Skeletal muscle tissue (tissue), 4 donors: Measurements from ENCODE around the gene TARS2. TPM values are rescaled to one million over a fixed set of nuclear protein-coding genes. Genes with fewer than 3 reads are reported as not detected.

Experiments
- H3K27ac ChIP-seq: one replicate; pipeline ENCODE4 v1.7.0; 2013; ENCODE audit warnings: mild to moderate bottlenecking, low read depth, low read length, inconsistent platforms
- H3K27me3 ChIP-seq, 3 donors: one replicate each; pipeline ENCODE4 v1.7.0; 2013; ENCODE audit warnings: low read length in 3 of 3; ENCODE audit not compliant: control insufficient read depth in 3 of 3, insufficient read depth in 3 of 3
- H3K36me3 ChIP-seq, 3 donors: one replicate each; pipeline ENCODE4 v1.7.0; 2013; ENCODE audit warnings: low read length in 3 of 3; ENCODE audit not compliant: control insufficient read depth in 3 of 3, insufficient read depth in 3 of 3
- H3K4me1 ChIP-seq, 3 donors: one replicate each; pipeline ENCODE4 v1.7.0; 2013; ENCODE audit warnings: low read length in 3 of 3, mild to moderate bottlenecking in 3 of 3; ENCODE audit not compliant: control insufficient read depth in 3 of 3, insufficient read depth in 3 of 3
- H3K4me3 ChIP-seq, 3 donors: one replicate each; pipeline ENCODE4 v1.7.0; 2013; ENCODE audit warnings: low read length in 3 of 3
- H3K9ac ChIP-seq, 3 donors: one replicate each; pipeline ENCODE4 v1.7.0; 2013; ENCODE audit warnings: low read length in 3 of 3, mild to moderate bottlenecking in 3 of 3, moderate library complexity in 2 of 3, low read depth in 1 of 3
- H3K9me3 ChIP-seq, 3 donors: one replicate each; pipeline ENCODE4 v1.7.0; 2013; ENCODE audit warnings: low read length in 3 of 3; ENCODE audit not compliant: control insufficient read depth in 3 of 3
- total RNA-seq: library from RNA; depleted of rRNA; stranded (reverse); fragments of >200 nt; gene quantifications from one replicate; pipeline ENCODE4 v1.2.3, GENCODE V29; 2014
- donor health status: Osteomylitis.

Gene TARS2
- total RNA-seq, 1 donor from 2014 or later = 21.4 TPM

- H3K36me3 ChIP-seq = no peaks in the 10 kb centered on the region
- no peak overlapping the region for H3K4me3 ChIP-seq
- H3K27ac ChIP-seq = peak overlapping the region; percentile 47
- peak overlapping the region in 2 of 3 donors; percentile 2 to 25 for H3K9ac ChIP-seq
- H3K4me1 ChIP-seq = peaks cover 29 to 53% (median 32%) of the 10 kb centered on the region in 3 donors
- no peaks in the 10 kb centered on the region for H3K27me3 ChIP-seq
- H3K9me3 ChIP-seq = no peaks in the 10 kb centered on the region
These were observed 46.8 kb downstream of the TARS2 start for GRCh38 chr1:150534002-150534401.

DNA sequence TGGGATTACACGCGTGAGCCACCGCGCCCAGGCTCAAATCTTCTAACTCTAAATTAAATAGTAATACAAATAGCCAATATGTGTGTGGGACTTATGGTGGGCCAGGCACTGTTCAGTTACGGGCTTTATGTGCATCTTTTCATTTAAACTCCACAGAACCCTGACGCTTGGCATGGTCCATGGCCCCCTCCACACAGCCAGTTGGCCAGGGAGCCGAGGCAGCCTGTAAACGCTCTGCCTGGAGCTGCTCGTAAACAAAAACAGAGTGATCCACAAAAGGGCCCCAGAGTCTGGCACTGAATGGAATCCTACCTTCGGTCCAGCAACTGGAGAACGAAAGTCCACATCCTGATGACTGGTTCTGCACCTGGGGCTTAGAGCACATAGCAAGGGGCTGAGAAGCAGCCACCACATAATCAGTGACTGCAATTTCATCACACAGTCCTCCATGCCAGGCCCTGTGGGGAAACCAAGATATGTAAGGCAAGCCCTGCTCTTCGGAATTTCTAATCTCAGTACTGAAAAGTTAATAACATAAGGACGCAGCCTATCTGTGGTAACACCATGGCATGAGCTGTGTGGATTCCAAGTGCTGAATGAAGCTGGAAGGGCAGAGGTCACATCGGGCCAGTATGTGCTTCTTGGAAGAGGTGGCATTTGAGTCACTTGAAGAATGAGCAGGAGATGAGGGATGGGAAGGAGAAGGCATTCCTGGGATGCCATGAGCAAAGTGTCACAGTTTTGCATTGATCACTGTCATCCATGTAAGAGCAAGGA, 48.5 kb downstream of the TARS2 start:
- Histone ChIP-seq H3K27me3 (no peaks in the 10 kb centered on the region), H3K4me1 (peaks cover 29 to 53% (median 31%) of the 10 kb centered on the region in 3 donors), H3K27ac (peak overlapping the region; percentile 78), H3K9ac (peak overlapping the region; percentile 23 to 57 (median 45)), H3K9me3 (no peaks in the 10 kb centered on the region), H3K4me3 (peak overlapping the region in 2 of 3 donors; percentile 0 to 17), H3K36me3 (no peaks in the 10 kb centered on the region)

GRCh38 chr1:150536836-150537731, 49.9 kb downstream of the TARS2 start:
- H3K27ac ChIP-seq = peak overlapping the region; percentile 58
- peaks cover 29 to 49% (median 30%) of the 10 kb centered on the region in 3 donors for H3K4me1 ChIP-seq
- H3K9ac ChIP-seq = no peak overlapping the region
- no peaks in the 10 kb centered on the region for H3K36me3 ChIP-seq
- H3K4me3 ChIP-seq = no peak overlapping the region
- no peaks in the 10 kb centered on the region for H3K27me3 ChIP-seq
- H3K9me3 ChIP-seq = no peaks in the 10 kb centered on the region

DNA sequence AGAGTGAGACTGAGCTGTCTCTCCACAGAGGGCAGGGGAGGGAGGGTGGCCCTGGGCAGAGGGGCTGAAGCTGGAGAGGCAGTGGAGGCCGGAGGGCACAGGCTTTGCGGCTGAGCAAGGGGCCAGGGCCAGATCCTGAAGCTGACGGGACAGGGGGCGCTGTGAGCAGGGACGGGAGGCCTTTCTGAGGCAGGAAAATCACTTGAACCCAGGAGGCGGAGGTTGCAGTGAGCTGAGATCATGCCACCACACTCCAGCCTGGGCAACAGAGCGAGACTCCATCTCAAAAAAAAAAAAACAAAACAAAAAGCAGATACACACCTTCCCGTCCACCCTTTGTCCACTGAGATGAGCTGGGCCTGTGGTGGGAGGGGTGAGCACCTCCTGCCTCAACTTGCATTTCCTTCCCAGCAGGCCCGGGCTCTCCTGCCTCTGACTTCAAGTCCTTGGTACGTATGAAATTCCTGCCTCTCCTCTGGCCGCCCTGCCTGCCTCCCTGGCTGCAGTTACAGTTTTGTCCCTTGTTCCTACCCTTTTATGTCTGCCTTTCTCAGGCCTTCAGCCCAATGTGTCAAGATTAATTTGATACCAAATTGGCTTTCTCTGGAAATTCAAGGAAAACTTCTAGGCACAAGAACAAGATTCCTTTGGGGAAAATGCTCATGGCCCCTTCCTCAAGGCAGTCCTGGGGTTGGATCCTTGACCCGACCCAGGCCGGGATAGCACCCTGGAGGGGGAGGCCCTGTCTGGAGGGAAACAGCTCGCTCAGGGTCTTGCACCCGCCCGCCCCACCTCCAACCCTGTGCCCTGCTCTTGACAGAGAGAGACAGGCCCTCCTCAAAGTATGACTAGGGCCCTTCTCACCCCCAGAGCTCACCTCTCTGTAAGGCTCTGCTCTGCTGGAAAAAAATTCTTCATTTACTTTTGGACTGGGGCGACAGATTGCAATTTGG, 50.8 kb downstream of the TARS2 start:
- Histone ChIP-seq H3K4me3 (no peak overlapping the region), H3K9me3 (no peaks in the 10 kb centered on the region), H3K4me1 (peaks cover 21 to 40% (median 23%) of the 10 kb centered on the region in 3 donors), H3K9ac (peak overlapping the region in 1 of 3 donors; percentile 16), H3K36me3 (no peaks in the 10 kb centered on the region), H3K27me3 (no peaks in the 10 kb centered on the region), H3K27ac (peak overlapping the region; percentile 58)

DNA sequence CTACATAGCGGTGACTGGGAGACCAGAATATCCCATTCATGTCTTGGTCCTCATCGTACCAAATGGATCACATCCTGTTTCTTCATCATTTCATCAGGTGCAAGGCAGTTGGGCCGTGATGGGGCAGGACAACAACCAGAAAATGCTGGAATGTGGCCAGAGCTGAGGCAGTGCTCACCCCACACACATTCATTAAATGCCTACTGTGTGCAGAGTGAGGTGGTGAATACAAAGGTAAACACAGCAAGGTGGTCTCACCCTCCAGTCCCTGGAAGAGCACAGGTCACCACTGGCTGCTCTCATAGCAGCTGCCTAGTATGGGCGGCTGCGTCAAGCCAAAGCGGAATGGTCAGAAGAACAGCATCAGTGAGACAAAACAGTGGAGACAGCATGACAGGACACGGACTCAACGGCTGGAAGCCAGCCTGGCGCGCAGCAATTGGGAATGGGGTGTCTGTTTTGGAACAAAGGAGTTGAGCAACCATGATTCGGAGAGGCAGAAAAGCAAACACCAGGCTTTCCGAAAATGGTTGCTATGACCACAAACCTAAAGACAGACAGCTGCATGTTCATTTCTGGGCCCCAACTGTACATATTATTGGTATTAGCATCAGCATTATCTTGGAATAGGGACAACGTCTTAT, 56.4 kb downstream of the TARS2 start:
- Histone ChIP-seq H3K4me3 (peak overlapping the region in 1 of 3 donors; percentile 31), H3K9me3 (no peaks in the 10 kb centered on the region), H3K4me1 (peaks cover 7 to 9% (median 8%) of the 10 kb centered on the region in 3 donors), H3K27ac (peak overlapping the region; percentile 36), H3K36me3 (no peaks in the 10 kb centered on the region), H3K9ac (no peak overlapping the region), H3K27me3 (peaks cover 0 to 4% (median 0%) of the 10 kb centered on the region in 3 donors)

GRCh38 chr1:150544204-150544603, 57.0 kb downstream of the TARS2 start:
- H3K27ac ChIP-seq = peak overlapping the region; percentile 36
- H3K27me3 ChIP-seq = peaks cover 0 to 4% (median 0%) of the 10 kb centered on the region in 3 donors
- peak overlapping the region in 1 of 3 donors; percentile 30 for H3K4me3 ChIP-seq
- H3K9me3 ChIP-seq = no peaks in the 10 kb centered on the region
- no peaks in the 10 kb centered on the region for H3K36me3 ChIP-seq
- no peak overlapping the region for H3K9ac ChIP-seq
- H3K4me1 ChIP-seq = peaks cover 7 to 11% (median 8%) of the 10 kb centered on the region in 3 donors

GRCh38 chr1:150545486-150546032, 58.3 kb downstream of the TARS2 start:
- Histone ChIP-seq H3K27ac (no peak overlapping the region), H3K4me3 (no peak overlapping the region), H3K9ac (no peak overlapping the region), H3K4me1 (peaks cover 14 to 21% (median 19%) of the 10 kb centered on the region in 3 donors), H3K9me3 (no peaks in the 10 kb centered on the region), H3K36me3 (no peaks in the 10 kb centered on the region), H3K27me3 (peaks cover 0 to 4% (median 0%) of the 10 kb centered on the region in 3 donors)

GRCh38 chr1:150546294-150546937, 59.2 kb downstream of the TARS2 start:
- Histone ChIP-seq H3K4me1 (peaks cover 19 to 29% (median 19%) of the 10 kb centered on the region in 3 donors), H3K9me3 (no peaks in the 10 kb centered on the region), H3K27ac (no peak overlapping the region), H3K9ac (no peak overlapping the region), H3K36me3 (no peaks in the 10 kb centered on the region), H3K4me3 (no peak overlapping the region), H3K27me3 (peaks cover 0 to 4% (median 0%) of the 10 kb centered on the region in 3 donors)
